Measurements from ENCODE around the gene FRRS1.

Gene FRRS1

GRCh38 chr1:99727575-99728185 is 38.8 kb downstream of the FRRS1 start:
- no peak for DNase-seq

DNA sequence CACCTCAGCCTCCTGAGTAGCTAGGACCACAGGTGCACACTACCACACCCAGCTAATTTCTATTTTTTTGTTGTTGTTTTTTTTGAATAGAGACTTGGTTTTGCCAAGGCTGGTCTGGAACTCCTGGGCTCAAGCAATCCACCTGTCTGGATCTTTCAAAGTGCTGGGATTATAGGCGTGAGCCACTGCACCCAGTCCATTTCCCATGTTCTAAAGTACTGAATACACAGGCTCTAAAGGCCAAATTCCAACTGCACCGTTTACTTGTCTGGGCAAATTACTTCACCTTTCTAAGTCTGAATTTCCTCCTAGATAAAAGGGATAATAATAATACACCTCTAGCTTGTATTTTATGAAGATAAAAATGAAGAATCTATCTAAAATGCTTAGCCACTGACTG is 39.6 kb downstream of the FRRS1 start:
- DNase-seq, result no peak

GRCh38 chr1:99726407-99726806 is 40.0 kb downstream of the FRRS1 start:
- DNase-seq, result no peak

GRCh38 chr1:99725996-99726395 is 40.4 kb downstream of the FRRS1 start:
- no peak for DNase-seq

- no peak for DNase-seq
Observed at GRCh38 chr1:99723251-99723650, 43.2 kb downstream of the FRRS1 start.

GRCh38 chr1:99717005-99717404 is 49.4 kb downstream of the FRRS1 start:
- no peak for DNase-seq

DNA sequence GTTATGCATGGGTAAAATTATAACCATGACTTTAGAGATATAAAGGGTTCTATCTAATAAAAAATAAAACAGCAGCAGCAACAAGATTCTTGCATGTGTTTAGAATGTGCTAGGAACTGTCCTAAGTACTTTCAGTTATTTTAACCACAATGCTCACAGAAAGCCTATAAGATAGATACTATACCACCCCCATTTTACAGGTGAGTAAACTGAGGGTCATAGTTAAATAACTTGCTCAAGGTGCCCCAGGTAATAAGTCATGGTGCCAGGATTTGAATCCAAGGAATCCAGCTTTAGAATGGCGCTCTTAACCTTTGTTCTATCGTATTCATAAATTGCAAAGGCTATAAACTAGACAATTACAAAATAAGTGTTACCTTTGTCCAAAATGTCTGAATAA is 53.4 kb downstream of the FRRS1 start:
- DNase-seq, result no peak

DNA sequence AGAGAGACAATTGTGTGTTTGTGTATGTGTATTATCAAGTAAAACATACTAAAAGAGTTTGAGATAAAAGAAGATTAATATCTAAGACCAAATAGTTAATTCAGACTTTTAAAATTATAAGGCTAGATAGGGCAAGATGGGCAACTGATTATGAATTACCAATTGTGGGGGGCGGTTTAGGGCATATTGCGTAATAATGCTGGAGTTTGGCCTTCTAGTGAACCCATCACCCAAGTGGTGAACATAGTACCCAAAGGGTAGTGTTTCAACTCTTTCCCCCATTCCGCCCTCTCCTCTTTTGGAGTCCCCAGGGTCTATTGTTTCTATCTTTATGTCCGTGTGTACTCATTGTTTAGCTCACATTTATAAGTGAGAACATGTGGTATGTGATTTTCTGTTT is 55.4 kb downstream of the FRRS1 start:
- no peak for DNase-seq

GRCh38 chr1:99707535-99708142 is 58.8 kb downstream of the FRRS1 start:
- DNase-seq, result peak; percentile 30

DNA sequence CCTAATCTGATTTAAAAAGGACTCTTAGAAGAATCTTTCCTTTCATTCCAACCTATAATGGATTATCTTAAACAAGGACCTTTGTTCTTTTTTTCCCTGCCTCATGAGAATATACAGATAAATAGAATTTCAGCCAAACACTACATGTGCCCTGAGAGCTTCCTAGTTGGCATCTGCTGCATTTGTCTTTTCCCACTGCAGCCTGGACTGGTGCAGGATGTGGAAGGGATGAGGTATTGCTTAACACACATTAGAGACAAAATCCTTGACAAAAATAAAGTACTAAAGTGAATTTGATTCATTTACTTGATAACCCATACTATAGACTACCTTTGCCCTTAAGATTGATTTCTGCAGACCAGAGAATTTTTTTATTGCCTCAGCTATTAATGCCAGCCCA is 61.0 kb downstream of the FRRS1 start:
- DNase-seq, result no peak

- no peak for DNase-seq
Observed at GRCh38 chr1:99704356-99704816, 62.0 kb downstream of the FRRS1 start.

GRCh38 chr1:99702221-99702620 is 64.2 kb downstream of the FRRS1 start:
- DNase-seq, result no peak

GRCh38 chr1:99700020-99700419 is 66.4 kb downstream of the FRRS1 start:
- DNase-seq, result no peak

DNA sequence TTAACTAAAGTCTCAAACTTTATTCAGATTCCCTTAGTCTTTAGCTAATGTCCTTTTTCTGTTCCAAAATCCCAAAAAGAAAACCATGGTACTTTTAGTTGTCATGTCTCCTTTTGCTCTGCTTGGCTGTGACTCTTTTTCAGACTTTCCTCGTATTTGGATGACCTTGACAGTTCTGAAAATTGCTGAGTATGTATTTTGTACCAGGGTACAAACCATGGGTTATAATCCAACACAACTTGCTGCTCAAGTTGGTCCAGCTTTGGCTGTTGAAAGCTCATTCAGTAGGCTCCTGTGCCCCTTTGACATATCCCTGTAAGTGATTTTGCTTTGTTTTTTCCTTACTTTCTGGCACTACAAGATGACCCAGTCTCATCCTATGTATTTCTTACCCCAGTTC is 68.9 kb downstream of the FRRS1 start:
- DNase-seq, result no peak

GRCh38 chr1:99696616-99697015 is 69.8 kb downstream of the FRRS1 start:
- DNase-seq, result no peak

DNA sequence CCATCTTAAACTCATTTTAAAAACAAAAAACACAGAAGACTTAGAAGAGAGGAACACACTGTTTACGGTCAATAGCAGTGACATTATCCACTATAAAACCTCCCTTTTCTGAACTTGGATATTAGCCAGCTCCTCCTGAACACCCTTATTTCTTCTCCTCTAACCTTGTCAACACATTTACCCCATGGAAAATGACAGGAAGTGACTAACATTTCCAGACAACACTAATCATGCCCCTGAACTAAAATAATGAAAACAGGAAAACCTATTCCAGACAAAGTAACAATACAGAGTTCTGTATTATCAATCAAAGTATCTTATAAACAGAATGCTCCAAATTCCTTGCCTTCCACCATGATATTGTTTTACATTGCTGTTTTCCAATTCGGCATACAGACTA is 75.3 kb downstream of the FRRS1 start:
- no peak for DNase-seq

DNA sequence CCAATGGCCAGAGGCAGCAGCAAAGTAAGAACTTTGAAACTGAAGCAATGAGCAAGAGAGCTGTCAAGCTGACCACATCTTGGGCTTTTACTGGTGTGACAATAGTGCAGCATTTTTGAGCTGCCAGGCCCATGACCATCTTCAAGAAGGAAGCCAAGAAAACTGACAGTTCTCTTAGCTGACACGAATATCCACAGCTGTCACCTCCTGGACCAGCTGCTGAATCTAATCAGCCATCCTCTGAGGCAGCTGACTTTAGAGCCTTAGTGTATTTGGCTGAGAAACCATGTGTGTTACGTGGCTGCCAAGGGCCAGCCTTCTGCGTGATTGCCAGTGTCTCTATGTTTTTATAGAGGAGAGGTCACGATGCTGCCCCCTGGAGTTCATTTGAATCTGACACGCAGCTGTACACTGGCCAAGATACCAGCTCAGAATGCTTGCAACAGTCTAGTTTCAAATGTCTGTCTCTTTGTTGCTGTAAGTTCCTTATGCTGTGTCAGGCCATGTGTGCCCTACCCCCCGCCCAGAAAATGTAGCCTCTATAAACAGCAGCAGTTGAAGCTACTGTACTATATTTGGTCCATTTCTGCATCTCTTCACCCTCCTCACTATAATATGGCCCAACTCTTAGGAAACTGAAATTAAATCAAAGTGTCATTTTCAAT is 80.8 kb downstream of the FRRS1 start:
- no peak for DNase-seq

- DNase-seq, result no peak
Observed at GRCh38 chr1:99682291-99682751, 84.1 kb downstream of the FRRS1 start.

DNA sequence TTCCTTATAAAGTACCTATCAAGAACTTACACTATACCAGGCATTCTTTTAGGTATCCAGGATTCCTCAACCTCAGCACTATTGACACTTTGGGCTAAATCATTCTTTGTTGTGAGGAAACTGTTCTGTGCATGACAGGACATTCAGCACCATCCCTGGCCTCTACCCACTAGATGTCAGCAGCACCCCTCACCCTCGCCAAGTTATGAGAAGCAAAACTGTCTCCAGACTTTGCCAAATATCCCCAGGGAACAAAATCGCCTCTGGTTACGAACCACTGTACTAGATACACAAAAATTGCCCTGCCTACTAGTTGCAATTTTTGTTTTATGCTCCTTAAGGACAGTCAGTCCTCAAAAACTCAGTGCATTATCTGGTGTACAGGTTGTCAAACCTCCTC is 84.9 kb downstream of the FRRS1 start:
- DNase-seq, result no peak

- no peak for DNase-seq
Observed at GRCh38 chr1:99680270-99680669, 86.2 kb downstream of the FRRS1 start.

DNA sequence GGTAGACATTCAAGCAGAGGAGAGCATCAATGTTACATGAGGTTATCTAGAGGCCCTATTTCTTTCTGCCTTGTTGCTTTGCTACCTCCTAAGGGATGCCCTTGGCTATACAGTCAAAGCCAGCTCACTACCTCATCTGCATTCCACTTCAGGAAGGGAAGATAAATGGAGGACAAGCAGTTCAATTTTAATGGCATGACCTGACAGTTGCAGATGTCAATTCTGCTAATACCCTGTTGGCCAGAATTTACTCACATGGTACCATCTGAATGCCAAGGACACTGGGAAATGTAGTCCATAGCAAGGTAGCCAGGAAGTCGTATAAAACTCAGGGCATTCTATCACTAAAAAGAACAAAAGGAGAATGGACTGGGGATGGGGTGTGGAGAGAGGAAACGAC is 89.0 kb downstream of the FRRS1 start:
- no peak for DNase-seq

DNA sequence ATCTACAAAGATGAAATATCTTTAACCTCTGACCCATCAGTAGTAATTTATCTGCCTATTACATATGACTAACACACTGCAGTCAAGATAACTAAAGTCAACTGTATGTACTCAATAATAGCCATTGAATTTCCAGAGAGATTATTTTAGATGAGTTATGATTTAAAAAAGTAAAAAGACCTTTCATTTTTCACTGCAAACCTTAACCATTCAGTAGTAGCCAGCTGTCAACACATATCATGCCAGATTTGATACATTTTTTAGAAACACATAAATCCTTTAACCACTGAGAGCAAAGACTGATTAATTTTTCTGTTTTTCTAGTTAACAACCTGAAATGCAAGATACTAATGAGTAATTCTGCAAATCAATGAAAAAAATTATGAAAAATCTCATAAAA is 89.6 kb downstream of the FRRS1 start:
- no peak for DNase-seq

DNA sequence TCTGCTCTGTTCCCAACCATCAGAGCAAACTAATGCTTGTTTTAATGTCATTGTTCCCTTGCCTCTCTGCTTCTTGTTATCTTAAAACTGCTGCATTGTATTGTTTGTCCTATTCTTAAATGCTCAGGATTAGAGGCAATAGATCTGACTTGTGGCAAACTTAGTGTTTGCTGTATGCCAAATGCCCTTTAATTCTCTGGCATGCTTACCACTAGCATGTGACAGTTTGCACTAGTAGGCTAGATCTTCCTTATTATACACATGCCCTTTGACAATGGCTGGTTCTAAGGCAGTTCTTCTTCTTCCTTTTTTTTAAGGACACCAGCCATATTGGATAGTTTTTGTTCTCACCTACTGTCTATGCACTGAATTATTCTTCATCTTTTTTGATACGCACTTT is 90.4 kb downstream of the FRRS1 start:
- DNase-seq, result no peak

DNA sequence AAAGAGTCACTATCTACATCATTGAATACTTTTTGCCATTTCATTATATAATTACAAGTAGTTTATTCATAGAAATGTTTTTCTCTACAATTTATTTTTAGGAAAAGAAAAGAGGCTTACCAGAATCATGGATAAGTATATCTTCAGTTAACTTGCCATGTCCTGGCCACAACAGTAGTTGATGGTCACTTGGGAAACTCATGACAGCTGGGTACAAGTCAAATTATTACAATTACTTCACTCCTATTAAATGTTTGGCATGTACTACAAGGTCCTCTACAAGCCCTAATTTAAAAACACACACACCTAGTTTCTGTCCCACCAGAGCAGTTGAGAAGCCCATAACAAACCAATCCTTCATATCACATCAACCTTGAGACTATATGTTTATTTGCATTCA is 91.1 kb downstream of the FRRS1 start:
- no peak for DNase-seq
